ENCODE results near the gene NSFL1C.
A peak's percentile ranks its signal among the peaks of the same experiment; 100 is the strongest.
"Not testable (repeated sequence)": the region's sequence is repeated elsewhere in the genome, so short reads cannot be mapped to it uniquely, and the experiment has no call there.

Gene NSFL1C

DNA sequence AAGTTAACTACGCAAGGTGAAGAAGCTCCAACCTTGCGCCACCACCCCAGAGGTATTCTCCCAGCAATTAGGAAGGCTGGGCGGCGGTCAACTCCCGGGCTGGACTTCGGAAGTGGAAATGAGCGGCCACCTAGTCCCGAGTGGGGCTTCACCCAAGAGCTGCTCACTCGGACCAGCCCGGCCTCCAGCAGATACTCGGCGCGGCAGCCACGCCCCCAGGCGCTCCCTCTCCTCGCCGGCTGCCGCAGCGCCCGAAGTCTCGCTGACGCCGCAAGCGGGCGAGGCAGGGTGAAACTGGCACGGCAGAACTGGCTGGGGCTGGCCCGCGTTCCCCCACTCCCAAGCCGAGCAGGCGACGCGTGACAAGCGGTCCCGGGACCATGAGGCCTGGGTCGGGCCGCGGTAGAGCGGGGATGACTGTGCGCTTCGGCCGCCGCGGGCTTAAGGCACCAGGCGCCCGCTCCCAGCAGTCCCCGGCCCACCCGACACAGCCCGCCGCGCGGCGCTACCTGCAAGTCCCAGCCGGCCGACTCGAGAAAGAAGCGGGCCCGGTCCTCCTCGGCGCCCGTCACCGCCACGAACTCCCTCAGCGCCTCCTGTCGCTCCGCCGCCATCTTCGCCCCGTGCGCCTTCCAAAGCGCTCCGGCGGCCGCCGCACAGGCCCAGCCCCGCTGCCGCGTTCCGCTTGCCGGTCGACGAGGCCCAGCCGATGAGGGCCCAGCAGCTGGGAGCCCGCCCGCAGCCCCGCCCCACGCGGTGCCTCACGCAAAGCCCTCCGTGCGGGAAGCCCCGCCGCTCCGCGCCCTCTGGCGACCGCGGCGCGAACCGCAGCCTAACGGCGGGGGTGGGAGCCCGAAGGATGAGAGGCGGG, at the start of gene NSFL1C:
TSS of gene NSFL1C (minus strand) at position 639 of the 871 bp plus-strand sequence. CDS start at position 614, 25 bp downstream.
- DNase-seq = peak; percentile 99

DNA sequence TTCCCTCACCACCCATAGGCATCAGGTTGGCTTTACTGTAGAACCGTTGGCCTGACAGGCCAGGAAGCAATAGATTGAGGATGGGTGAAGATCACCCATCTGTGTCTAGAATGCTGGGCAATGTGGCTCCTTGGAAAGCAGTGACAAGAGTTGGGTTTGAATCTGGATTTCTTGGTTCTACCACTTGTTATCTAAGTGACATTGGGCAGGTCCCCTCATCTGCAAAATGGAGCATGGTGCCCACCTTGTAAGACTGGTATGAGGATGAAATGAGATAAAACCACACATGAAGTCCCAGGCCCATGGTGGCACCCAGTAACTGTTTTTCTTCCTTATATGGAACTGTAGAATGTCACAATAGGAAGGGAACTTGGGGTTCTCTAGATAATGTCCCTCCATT, 47.2 kb upstream of the NSFL1C start:
- DNase-seq = no peak

DNA sequence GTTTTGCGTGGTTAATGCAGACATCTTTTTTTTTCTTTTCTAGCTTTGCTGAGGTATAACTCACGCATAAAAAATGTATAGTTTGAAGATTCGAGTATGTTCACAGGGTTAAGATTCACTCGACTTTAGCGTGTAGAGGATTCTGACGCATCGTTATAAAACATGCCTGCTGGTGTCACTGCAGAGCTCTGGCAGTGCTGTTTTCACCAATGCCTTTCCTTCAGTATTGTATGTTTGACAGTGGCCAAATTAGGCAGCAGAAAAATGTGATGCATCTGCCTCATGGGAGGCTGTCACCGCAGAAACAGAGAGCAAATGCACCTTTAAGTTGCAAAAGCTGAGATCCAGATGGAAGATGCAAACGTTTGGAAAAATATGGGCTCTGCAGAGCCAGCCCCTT, 42.6 kb upstream of the NSFL1C start:
- DNase-seq = no peak

DNA sequence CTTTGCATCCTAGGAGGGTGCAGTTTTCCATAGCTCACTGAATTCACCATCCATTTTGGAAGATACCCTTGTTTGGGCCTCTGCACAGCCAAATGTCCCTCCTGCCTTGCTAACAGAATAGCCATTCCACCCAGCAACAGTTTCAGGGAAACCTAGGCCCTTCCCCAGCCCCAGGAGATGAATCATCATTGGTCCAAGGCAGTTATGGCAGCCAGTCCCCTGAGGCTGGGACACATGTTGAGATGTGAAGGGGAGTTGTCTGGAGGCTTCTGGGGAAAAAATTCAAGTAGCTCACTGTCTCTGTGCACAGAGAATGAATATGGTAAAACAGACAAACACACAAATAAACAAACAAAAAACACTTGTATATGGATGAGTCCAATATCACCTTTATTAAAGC, 41.9 kb upstream of the NSFL1C start:
- no peak for DNase-seq

DNA sequence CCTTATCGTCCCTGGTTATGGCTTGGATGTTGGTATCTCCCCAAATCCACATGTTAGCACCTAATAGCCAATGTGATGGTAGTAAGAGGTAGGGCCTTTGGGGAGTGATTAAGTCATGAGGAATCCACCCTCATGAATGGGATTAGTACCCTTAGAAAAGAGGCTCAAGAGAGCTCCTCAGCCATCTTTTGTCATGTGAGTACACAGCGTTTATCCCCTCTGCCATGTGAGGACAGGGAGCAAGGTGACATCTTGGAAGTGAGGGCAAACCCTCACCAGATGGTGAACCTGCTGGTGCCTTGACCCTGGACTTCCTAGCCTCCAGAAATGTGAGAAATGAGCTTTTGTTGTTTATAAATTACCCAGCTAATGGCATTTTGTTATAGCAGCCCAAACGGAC, 40.6 kb upstream of the NSFL1C start:
- no peak for DNase-seq

DNA sequence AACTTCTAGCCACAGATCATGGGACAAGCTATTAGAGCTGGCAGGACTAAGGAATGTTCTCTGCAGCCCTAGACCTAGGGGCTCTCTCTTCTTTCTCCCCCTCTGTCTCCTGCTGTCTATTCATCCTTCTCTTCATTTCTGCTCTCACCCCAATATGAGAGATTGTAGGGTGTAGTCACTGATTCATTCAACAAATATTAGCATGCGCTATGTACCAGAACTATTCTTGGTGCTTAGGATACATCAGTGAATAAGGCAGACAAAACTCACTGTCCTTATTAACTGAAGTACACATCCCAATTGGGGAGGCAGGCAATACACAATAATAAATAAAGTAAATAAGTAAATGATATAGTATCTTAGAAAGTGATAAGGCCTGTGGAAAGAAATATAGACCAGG, 39.2 kb upstream of the NSFL1C start:
- no peak for DNase-seq

DNA sequence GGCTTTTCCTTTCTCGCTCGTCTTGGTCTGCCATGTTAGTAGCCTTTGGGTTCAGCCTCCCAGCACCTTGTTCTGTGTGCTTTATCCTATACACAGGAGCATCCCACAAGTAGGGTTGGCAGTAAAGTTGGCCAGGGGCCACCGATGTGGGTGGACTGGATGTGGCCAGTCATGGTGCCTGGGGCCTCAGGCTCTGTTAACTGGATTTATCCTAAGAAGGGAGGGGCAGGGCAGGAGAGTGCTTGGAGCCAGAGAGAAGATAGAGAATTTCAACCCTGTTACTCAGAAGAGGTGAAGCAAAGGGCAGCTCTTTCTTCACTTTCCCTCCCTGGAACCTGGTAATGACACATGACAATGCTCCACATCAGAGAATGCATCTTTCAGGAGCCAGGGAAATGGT, 38.7 kb upstream of the NSFL1C start:
- no peak for DNase-seq

DNA sequence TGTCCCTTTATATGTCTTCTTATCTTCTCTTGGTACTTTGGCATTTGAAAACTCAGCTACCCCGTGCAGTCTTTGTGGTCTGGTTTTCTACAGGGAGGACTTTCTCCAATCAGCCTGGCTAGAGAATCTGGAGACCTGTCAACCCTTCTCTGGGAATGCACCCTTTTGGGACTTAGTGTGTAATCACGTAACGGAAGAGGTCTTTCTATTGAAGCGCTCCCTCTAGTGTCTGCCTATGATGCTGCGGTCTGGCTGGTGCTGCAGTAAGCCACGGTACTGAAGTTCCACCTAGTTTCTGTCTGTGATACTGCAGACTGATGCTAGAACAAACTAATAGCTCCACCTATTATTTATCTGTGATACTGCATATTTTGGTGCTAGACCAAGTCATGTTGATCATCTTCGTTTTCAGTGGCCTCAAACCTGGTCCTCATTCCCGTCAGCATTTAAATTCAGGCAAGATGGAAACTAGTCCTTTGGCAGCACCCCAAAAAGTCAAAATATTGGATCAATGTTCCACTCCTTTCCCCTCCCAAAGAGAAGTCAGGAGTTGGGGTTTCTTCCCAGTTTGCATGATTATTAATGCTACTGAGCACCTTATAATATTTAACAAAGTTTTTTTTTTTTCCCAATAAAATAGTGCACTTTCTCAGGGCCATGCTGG, 37.0 kb upstream of the NSFL1C start:
- DNase-seq = peak; percentile 89

DNA sequence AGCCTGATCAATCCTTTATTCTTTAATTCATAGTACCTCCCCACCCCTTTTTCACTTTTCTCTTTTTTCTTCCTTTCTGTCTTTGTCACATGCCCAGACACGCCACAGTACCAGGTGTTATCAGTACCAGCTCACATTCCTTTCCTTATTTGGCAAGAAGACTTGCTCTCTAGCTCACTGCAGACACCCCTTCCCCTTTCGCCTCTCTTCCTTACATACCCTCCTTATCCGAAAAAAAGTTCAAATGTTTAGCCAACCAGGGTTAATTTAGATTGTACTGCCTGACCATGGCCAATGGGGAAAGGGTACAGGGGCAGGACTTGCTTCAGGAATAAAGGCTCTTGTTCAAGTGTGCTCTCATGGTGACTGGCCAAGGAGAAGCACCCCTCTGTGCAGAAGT, 33.8 kb upstream of the NSFL1C start:
- DNase-seq = no peak

DNA sequence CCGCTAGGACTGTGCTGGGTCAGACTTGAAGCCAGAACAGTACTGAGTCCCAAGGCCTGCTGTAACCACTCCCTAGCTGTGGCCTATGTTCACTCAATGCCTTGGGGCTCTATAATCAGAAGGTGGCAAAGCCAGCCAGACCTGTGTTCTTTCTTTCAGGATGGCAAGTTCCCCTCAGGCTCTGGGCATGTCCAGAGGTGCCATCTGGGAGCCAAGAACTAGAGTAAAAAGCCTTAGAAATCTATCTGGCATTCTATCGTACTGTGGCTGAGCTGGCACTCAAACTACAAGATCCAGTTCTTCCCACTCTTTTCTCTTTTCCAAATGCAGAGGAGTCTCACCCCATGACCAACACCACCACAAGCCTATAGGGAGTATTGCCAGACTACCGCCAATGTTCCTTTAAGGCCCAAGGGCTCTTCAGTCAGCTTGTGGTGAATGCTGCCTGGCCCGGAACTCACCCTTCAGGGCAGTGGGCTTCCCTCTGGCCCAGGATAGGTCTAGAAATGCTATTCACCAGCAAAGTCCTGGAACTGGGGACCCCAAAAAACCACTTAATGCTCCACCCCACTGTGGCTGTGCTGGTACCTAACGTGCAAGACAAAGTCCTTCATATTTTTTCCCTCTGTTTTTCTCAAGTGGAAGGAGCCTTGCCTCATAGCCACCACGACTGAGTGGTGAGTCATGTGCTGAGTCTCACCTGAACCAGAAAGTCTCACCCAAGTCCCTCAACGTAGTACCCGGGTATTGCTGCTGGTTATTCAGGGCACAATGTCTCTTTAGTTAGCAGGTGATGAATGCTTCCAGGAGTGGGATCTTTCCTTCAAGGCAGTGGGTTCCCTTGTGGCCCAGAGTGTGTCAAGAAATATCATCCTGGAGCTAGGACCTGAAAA, 33.1 kb upstream of the NSFL1C start:
- no peak for DNase-seq

DNA sequence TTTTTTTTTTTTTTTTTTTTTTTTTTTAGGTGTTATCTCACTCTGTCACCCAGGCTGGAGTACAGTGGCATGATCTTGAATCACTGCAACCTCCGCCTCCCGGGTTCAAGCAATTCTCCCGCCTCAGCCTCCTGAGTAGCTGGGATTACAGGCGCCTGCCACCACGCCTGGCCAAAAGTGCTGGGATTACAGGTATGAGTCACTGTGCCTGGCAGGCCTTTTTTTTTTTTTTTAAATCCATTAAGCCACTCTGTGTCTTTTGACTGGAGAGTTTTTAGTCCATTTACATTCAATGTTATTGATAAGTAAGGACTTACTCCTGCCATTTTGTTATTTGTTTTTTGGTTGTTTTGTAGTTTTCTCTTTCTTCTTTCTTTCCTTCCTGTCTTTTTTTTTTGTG, 30.7 kb upstream of the NSFL1C start:
- not testable (repeated sequence) for DNase-seq

DNA sequence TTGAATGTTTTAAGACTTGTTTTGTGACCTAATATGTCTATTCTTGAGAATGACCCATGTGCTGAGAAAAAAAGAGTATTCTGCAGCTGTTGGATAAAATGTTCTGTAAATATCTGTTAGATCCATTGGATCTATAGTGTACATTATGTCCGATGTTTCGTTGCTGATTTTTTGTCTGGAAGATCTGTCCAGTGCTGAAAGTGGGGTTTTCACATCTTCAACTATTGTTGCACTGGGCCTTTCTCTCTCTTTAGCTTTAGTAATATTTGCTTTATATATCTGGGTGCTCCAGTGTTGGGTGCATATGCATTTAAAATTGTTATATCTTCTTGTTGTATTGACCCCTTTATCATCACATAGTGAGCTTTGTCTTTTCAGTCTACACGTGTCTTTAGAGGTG, 30.3 kb upstream of the NSFL1C start:
- DNase-seq = no peak

DNA sequence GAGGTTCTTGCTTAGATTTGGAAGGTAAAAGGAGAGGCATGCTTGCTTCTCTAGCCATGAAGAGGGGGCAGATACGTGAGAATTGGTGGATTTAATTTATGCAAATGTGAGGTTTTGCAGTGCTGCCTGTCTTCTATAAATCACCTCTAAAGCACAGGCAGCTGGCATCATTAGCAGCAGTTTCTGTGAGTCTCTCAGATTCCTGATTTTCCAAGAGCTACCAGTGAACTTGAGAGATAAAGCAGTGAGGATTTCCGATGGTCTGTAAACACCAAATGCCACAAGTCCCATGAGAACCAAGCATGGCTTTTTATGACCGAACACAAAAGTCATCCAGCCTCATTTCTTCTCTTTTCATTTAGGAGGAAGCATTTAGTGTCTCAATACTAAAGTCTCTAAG, 27.8 kb upstream of the NSFL1C start:
- DNase-seq = no peak

DNA sequence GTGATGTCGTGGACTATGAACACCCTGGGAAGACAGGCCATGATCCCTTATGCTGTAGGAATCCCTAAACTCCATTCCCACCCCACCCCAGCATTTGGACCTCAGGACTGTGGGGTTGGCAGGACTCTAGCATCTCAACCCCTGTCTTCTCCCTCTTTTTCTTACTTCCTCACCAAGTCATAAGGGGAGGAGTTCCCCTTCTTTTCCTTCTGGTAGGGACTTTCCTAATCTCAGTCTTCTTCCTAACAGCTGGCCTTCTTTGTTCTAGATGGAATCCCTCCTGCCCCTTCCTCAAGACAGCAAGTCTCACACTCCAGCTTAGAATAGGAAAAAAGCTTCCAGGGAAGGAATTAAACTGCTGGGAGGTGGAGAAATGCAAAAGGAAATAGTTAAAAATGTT, 26.9 kb upstream of the NSFL1C start:
- DNase-seq = no peak

DNA sequence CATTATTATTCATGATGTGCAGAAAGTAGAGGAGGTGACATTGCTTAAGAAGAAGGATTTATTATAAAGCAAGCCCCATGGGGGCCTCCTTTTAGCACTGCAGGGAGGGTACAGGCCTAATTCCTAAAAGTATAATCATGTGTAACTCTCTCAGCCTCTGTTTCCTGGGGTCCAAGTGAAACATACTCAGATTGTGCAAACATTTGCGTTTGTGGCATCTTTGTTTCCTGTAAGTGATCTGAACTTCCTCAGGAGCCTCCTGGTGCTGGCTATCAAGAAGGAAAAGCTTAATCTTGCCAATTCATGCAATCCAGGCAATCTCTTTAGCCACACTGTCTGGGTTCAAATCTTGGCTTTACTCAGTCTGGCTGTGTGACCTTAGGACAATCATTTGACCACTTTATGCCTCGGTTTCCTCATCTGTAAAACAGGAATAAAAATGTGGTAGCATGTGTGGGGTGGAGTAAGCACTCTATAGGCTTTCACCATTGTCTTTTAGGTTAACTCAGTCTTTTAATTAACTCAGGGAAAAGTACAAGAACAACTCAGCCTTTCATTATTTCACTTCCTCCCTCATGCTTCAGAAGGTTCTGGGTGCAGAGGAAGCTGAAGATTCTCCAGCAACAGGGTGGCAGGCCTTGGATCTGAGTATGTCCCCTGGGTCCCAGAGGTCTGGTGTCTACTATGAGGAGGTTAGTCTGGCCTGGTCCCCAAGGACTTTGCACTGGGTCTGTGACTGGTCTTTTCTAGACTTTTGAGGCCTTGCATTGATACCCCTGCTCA, 25.4 kb upstream of the NSFL1C start:
- DNase-seq = no peak

DNA sequence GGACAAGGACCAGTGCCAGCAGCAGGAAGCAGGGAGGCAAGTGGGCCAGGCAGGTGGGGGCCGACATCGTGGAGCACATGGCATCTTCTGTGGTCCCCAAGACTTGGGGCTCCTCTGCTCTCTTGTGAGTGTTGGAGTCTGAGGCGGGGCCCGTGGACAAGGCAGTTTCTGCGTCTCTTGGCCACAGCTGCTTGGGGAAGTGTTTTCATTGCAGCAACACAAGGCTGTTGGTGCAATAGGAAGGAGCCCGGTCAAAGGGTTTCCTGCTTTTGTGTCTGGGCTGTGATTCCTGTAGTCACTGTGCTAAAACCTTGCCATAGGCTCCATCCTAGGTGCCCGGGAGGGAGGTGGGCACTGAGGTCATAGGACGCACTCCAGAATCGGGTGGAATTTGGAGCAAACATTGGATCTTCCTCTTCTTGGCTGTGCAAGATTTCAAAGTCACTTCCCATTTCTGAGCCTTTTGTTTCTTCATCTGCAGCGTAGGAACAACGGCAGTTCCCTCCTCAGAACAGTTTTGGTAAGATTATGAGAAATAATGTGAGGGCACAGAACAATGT, 24.7 kb upstream of the NSFL1C start, which contains the start of gene SIRPB2:
TSS of gene SIRPB2 (minus strand) at position 140 of the 560 bp plus-strand sequence. CDS start at position 79, 61 bp downstream.
- DNase-seq = no peak

DNA sequence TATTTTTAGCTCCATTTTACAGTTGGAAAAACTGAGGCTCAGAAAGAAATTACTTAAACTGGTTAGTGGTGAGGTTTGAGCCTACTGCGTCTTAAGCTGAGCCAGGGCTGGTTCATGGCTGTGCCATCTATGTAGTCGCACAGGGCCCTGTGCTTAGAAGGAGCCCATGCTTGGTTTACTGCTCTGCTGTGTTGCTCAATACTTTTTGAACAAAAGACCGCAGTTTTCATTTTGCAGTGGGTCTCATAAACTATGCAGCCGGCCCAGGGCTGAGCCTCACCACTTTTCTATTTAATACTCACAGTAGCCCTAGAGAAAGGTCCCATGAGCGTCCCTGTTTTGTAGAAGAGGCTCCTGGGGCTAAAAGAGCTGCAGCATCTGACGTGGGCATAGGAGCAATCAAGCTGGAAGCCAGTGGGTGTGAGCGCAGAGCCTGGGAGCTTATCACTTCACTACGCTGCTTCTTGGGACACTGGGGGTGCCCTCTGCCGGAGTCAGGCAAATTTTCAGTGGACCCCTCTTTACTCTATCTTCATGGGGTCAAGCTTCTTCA, 24.1 kb upstream of the NSFL1C start:
- no peak for DNase-seq

DNA sequence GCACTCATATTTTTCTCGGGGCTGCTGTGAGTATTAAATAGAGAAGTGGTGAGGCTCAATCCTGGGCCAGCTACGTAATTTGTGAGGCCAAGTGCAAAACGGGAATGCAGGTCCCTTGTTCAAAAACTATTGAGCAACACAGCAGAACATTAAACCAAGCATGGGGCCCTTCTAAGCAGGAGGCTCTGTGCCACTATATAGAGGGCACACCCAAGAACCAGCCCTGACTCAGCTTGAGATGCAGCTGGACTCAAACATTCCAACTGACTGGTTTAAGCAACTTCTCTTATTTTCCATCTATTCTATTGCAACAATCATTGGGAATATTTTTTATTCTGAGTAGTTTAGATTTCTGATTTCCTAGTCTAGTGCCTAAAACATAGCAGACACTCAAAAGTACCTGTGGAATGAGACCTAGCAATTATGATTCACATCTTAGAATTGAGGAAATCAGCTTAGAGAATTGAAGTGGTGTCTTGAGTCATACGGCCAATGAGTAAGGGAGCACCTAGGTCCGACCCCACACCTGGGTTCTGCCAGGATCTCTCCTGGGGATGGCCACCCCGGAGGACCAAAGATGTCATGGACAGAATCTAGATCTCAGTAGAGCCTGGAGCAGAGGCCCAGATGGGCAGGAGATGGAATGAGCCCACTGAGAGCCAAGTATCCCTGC, 23.3 kb upstream of the NSFL1C start:
- no peak for DNase-seq

DNA sequence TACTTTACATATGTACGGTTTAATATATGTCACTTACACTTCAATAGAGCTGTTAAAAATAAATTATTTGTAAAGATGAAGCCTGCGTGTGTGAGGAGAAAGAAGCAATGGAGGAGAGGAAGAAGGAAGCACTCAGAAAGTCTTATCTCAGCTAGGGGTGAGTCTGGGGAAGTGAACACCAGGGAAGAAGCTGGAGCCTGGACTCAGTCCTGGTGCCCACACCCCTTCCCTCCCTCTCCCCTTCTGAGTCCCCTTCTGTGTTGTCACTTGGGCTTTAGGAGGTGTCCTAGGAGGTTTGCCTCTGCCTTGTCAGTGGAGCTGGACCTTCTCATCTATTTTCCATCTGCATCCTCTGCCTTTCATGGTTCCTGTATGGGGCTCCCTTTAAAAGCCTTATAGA, 22.7 kb upstream of the NSFL1C start:
- no peak for DNase-seq

DNA sequence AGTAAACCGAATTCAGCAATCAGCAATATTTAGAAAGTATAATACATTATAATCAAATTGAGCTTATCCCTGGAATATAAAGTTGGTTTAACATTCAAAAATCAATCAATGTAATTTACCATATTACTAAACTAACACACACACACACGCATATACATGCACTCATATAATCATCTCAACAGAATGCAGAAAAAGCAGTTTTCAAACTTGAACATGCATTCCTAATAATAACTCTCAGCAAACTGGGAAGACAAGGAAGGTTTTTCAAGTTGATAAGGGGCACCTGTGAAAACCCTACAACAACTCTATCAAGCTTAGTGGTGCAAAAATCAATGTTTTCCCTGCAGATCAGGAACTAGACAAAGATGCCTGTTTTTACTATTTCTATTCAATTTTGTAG, 19.9 kb upstream of the NSFL1C start:
- DNase-seq = no peak

DNA sequence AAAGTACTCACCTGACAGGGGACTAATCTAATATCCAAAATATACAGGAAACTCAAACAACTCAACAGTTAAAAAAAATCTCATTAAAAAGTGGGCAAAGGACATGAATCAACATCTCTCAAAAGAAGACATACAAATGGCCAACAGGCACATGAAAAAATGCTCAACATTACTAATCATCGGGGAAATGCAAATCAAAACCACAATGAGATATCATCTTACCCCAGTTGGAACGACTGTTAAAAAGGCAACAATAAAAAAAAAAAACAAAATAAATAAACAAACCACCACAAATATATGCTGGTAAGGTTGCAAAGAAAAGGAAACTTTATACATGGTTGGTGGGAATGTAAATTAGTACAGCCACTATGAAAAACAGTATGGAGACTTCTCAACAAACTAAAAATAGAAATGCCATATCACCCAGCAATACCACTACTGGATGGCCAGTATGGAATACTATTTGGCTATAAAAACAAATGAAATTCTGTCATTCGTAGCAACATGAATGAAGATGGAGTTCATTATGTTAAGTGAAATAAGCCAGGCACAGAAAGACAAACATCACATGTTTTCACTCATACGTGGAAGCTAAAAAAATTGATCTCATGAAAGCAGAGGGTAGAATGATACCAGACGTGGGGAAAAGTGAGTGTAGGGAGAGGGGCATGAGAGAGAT, 17.9 kb upstream of the NSFL1C start:
- DNase-seq = no peak
